Measurements from ENCODE around the gene GAL.

GRCh38 chr11:68721075-68721474 lies 36.7 kb downstream of the GAL start:
- TF ChIP-seq, protein P1, sequence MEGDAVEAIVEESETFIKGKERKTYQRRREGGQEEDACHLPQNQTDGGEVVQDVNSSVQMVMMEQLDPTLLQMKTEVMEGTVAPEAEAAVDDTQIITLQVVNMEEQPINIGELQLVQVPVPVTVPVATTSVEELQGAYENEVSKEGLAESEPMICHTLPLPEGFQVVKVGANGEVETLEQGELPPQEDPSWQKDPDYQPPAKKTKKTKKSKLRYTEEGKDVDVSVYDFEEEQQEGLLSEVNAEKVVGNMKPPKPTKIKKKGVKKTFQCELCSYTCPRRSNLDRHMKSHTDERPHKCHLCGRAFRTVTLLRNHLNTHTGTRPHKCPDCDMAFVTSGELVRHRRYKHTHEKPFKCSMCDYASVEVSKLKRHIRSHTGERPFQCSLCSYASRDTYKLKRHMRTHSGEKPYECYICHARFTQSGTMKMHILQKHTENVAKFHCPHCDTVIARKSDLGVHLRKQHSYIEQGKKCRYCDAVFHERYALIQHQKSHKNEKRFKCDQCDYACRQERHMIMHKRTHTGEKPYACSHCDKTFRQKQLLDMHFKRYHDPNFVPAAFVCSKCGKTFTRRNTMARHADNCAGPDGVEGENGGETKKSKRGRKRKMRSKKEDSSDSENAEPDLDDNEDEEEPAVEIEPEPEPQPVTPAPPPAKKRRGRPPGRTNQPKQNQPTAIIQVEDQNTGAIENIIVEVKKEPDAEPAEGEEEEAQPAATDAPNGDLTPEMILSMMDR (conservative IDR thresholded peaks at IDR 0.05; ENCODE audit: low read length): no peak
- TF ChIP-seq EZH2phosphoT487 (IDR thresholded peaks at IDR 0.05; ENCODE audit: borderline replicate concordance): no peak
